Ammon's horn (tissue), 1 donor: ENCODE measurements around the gene SAMHD1.
"Not testable (repeated sequence)": the region's sequence is repeated elsewhere in the genome, so short reads cannot be mapped to it uniquely, and the experiment has no call there.

Experiments used
- DNase-seq: peaks from one replicate; pipeline ENCODE4 v3.0.0-alpha.2; 2016; ENCODE audit warnings: low spot score

Gene SAMHD1

GRCh38 chr20:36854348-36855240 is 96.9 kb downstream of the SAMHD1 start:
- DNase-seq, result no peak

GRCh38 chr20:36852187-36852586 is 99.3 kb downstream of the SAMHD1 start:
- DNase-seq, result peak; percentile 80

GRCh38 chr20:36851490-36851889 is 100.0 kb downstream of the SAMHD1 start:
- DNase-seq, result no peak

GRCh38 chr20:36850759-36851158 is 100.7 kb downstream of the SAMHD1 start:
- DNase-seq, result no peak

GRCh38 chr20:36849333-36850065 is 102.0 kb downstream of the SAMHD1 start:
- DNase-seq, result no peak

- no peak for DNase-seq
These were observed 102.8 kb downstream of the SAMHD1 start for GRCh38 chr20:36848677-36849076.

GRCh38 chr20:36848078-36848660 is 103.3 kb downstream of the SAMHD1 start:
- no peak for DNase-seq

GRCh38 chr20:36847710-36848040 is 103.8 kb downstream of the SAMHD1 start:
- no peak for DNase-seq

GRCh38 chr20:36847009-36847709 is 104.3 kb downstream of the SAMHD1 start:
- peak; percentile 84 for DNase-seq

- DNase-seq, result peak; percentile 88
These were observed 106.1 kb downstream of the SAMHD1 start for GRCh38 chr20:36845288-36845971.

GRCh38 chr20:36841030-36841429 is 110.5 kb downstream of the SAMHD1 start:
- not testable (repeated sequence) for DNase-seq
